ENCODE results near the gene LILRA5.
"Not testable (repeated sequence)": the region's sequence is repeated elsewhere in the genome, so short reads cannot be mapped to it uniquely, and the experiment has no call there.

Gene LILRA5

DNA sequence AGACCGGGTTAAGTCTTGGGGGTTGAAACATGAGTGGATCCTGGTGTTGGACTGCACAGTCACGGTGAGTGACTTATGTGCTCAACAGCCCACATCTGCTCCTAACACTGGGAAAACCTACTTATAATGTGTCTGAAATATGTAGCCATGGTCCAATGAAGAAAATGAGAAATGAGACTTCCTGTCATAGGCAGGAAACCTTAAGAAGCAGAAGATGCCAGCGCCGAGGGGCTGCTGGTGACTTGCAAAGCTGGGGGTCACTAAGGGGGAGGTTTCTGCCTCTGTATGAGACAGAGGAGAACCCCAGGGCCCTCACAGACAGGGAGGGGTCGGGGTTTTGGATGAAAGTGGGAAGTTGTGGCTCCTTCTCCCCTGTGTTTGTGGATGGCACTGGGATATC, 40.8 kb downstream of the LILRA5 start:
- DNase-seq: not testable (repeated sequence)

DNA sequence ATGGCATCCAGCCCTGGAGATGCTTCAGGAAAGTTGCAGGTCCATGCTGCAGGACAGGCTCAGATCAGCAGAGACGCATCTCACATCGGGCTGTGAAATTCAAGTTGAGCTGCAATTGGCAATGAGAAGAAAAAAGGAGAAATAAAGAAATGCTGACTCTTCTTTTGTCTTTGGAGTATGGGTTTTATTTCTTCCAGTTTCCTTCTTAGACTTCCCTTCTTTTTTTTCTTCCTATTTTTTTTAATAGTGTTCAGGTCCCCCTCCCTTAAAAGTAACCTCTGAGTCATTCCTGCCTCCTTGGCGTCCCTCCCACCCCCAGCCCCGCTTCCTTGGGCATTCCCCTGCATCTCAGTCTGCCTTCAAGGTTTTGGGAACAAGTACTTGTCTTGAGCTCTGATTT, 41.4 kb downstream of the LILRA5 start:
- DNase-seq: not testable (repeated sequence)

DNA sequence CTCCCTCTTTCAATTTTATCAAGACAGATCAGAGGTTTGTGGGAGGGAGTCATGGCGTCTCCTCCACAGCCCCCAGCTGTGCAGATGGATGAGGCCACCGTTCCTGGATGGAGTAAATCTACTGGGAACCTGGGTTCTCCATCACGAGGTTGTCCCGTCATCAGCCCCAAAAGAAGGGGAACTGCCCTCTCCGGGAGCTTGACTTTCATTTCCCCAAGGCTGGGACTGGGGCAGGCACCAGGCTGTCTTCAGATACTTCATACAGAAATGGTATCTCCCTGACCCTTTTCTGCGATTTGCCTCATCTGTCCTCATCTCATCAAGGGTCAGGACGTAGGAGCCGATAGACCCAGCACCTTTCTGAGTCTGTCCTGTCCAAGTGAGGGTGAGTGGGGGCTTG, 41.9 kb downstream of the LILRA5 start:
- DNase-seq: no peak

DNA sequence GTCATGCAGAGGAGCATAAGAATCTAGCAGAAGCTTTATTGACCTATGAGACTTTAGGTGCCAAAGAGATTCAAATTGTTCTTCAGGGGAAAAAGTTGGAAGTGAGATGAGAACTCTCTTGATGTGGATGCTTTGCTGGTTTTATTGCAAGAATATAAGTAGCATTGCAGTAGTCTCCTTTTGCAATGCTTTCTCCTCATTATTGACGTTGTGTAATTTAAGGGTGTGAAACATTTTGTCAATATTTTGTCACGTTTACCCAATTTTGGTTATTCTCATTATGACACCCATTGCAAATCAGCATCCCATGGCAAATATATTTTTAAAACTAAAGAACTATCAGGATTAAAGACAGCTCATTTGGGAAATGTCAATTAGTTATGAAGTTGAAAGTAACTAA, 44.0 kb downstream of the LILRA5 start:
- DNase-seq: no peak

DNA sequence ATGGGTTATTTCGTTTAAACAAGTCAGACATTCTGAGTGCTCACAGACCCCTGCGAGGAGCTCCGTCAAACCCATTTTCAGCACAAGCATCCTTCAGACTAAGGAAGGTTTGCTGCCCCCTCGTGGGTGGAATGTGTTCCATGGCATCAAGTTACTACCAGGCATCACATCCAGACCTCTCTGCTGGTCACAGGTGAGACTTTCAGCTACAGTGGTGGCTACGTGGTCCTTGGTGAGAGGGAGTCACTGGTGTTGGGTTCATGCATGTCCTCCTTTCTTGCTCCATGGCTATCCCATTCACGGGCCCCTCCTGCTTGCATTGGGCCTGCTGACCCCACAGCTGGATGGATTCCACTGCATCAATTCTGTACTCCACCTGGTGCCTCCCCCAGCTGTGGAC, 46.8 kb downstream of the LILRA5 start:
- peak; percentile 46 for DNase-seq

DNA sequence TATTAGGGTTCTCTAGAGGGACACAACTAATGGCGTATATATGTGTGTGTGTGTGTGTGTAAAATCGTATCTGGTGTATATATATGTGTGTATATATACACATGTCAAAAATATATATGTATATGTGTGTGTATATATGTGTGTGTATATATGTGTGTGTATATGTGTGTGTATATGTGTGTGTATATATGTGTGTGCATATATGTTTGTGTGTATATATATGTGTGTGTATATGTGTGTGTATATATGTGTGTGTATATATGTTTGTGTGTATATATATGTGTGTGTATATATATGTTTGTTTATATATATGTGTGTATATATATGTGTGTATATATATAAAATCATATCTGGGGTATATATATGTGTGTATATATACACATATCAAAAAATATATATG, 50.5 kb downstream of the LILRA5 start:
- DNase-seq: no peak

DNA sequence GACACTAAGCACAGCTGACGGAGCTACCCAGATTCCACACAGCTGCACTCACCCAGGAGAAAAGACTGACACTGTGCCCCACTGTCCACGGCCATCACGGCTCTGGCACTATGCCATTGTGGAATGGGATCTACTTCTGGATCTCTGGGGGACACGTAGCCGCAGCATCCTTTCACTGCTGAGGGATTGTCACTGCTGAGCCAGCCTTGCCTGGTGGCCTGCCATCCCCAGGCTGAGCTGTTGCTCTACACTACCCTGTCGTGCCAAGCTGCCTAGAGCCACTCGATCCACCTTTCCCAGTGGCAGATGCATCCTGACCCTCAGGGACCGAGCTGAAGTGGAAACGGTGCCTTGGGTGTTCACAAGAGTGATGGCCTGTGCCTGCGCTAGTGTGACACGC, 50.9 kb downstream of the LILRA5 start:
- DNase-seq: no peak

DNA sequence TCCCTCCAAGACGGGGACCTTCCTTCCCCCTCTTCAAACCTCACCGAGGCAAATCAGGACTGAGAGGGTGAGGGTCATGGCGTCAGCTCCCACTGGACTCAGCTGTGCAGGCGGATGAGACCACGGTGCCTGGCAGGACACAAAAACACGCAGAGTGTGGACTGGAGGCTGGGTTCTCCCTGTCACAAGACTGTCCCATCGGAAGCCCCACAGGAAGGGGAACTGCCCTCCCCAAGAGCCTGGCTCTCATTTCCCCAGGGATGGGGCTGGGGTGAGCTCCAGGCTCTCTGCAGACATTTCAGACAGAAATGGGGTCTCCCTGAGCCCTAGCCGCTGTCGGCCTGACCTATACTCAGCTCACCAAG, 55.9 kb downstream of the LILRA5 start, which contains the start of gene LILRB5:
Gene LILRB5 (minus strand): TSS at position 158 of the 365 bp plus-strand sequence. CDS start 80 bp downstream, at position 78.
- no peak for DNase-seq
